NCI-H128 (cell line): ENCODE results near the gene TPSD1.
"Not testable (repeated sequence)": the region's sequence is repeated elsewhere in the genome, so short reads cannot be mapped to it uniquely, and the experiment has no call there.

Source experiments
- DNase-seq: peaks from one replicate; lab custom pipeline; 2025; ENCODE audit not compliant: unreplicated experiment; lab: John Stamatoyannopoulos, UW

The TPSD1 gene

GRCh38 chr16:1262210-1262845 is 6.5 kb downstream of the TPSD1 start:
- DNase-seq, result no peak

GRCh38 chr16:1262846-1263221 is 7.0 kb downstream of the TPSD1 start:
- DNase-seq, result no peak

GRCh38 chr16:1263591-1264344 is 7.9 kb downstream of the TPSD1 start:
- DNase-seq, result no peak

GRCh38 chr16:1264345-1265089 is 8.6 kb downstream of the TPSD1 start:
- no peak for DNase-seq

- DNase-seq, result no peak
Measured at GRCh38 chr16:1265090-1265630, 9.3 kb downstream of the TPSD1 start.

GRCh38 chr16:1265826-1266225 is 10.0 kb downstream of the TPSD1 start:
- no peak for DNase-seq

- not testable (repeated sequence) for DNase-seq
Measured at GRCh38 chr16:1269418-1269817, 13.5 kb downstream of the TPSD1 start.

- no peak for DNase-seq
Measured at GRCh38 chr16:1271380-1271723, 15.5 kb downstream of the TPSD1 start.

GRCh38 chr16:1271724-1272413 is 16.0 kb downstream of the TPSD1 start:
- DNase-seq, result peak; percentile 76

- DNase-seq, result no peak
Measured at GRCh38 chr16:1272453-1273198, 16.8 kb downstream of the TPSD1 start.

- no peak for DNase-seq
Measured at GRCh38 chr16:1273816-1274215, 17.9 kb downstream of the TPSD1 start.

- no peak for DNase-seq
Measured at GRCh38 chr16:1274767-1275166, 18.9 kb downstream of the TPSD1 start.

- no peak for DNase-seq
Measured at GRCh38 chr16:1275791-1276579, 20.1 kb downstream of the TPSD1 start.

- DNase-seq, result no peak
Measured at GRCh38 chr16:1276580-1276878, 20.7 kb downstream of the TPSD1 start.

- no peak for DNase-seq
Measured at GRCh38 chr16:1277151-1277598, 21.3 kb downstream of the TPSD1 start.

- DNase-seq, result no peak
Measured at GRCh38 chr16:1277617-1278282, 21.9 kb downstream of the TPSD1 start.

- DNase-seq, result no peak
Measured at GRCh38 chr16:1278477-1278876, 22.6 kb downstream of the TPSD1 start.

- no peak for DNase-seq
Measured at GRCh38 chr16:1279081-1279944, 23.4 kb downstream of the TPSD1 start.
